Uterus (tissue), 4 donors: ENCODE data around the gene ZFP37. TPM values are rescaled to one million over a fixed set of nuclear protein-coding genes. Genes with fewer than 3 reads are reported as not detected.
A peak's percentile ranks its signal among the peaks of the same experiment; 100 is the strongest.
"Not testable (repeated sequence)": the region's sequence is repeated elsewhere in the genome, so short reads cannot be mapped to it uniquely, and the experiment has no call there.

ENCODE experiments used
- DNase-seq, 2 donors: peaks; one replicate each; pipeline ENCODE4 v3.0.0-alpha.2; 2019 to 2020
- H3K27ac ChIP-seq, 2 donors: fragments of 200-600 bp; sonication (generic); 1 replicate in 1 of 2; 2 replicates in 1 of 2; pipeline ENCODE4 v1.5.1; 2016 to 2018
- H3K27me3 ChIP-seq, 2 donors: fragments of 200-600 bp; sonication (generic); one replicate each; pipeline ENCODE4 v1.5.1; 2018 to 2019; ENCODE audit warnings: control low read depth in 1 of 2
- H3K36me3 ChIP-seq, 2 donors: fragments of 200-600 bp; sonication (generic); one replicate each; pipeline ENCODE4 v1.5.1; 2019; ENCODE audit warnings: control low read depth in 1 of 2
- H3K4me1 ChIP-seq, 2 donors: fragments of 200-600 bp; sonication (generic); one replicate each; pipeline ENCODE4 v1.5.1; 2018 to 2019; ENCODE audit warnings: control low read depth in 1 of 2
- H3K4me3 ChIP-seq, 2 donors: fragments of 200-600 bp; sonication (generic); 1 replicate in 1 of 2; 2 replicates in 1 of 2; pipeline ENCODE4 v1.5.1; 2018 to 2019; ENCODE audit warnings: mild to moderate bottlenecking in 1 of 2
- H3K9me3 ChIP-seq, 2 donors: fragments of 200-600 bp; sonication (generic); one replicate each; pipeline ENCODE4 v1.5.1; 2019; ENCODE audit warnings: control low read depth in 1 of 2
- POLR2A ChIP-seq, 2 donors: fragments of 450-650 bp; IDR thresholded peaks; one replicate each; pipeline ENCODE4 v1.6.1; 2016; ENCODE audit warnings: antibody characterized with exemption in 2 of 2, mild to moderate bottlenecking in 1 of 2, moderate library complexity in 1 of 2
- intact Hi-C: fragments of 100-400 bp; cut with DNase I; formaldehyde crosslinking; loops from one replicate; pipeline ENCODE4 v1.15.1; 2023; ENCODE audit warnings: low total_unique reads
- total RNA-seq, 4 donors: library from RNA; depleted of rRNA in 3 of 4; stranded (reverse); fragments of >200 nt in 3 of 4; gene quantifications; one replicate each; pipeline versions ENCODE4 v1.1.0 to v1.2.4, GENCODE V29; 2014 to 2023
- TF ChIP-seq, protein P1 (sequence below), 4 experiments: fragments of 200-600 bp in 2 of 4; fragments of 450-650 bp in 2 of 4; sonication (generic) in 2 of 4; IDR thresholded peaks; one replicate each; pipeline ENCODE4 v1.5.1; 2016 to 2019; ENCODE audit warnings: antibody characterized with exemption in 4 of 4, mild to moderate bottlenecking in 2 of 4, moderate library complexity in 1 of 4
- donor health status: DM: yes; HTN: yes; CAD: no.

Gene ZFP37
- total RNA-seq, 4 donors from 2014 or later, result 3.8 to 17.2 (median 7.2) TPM

DNA sequence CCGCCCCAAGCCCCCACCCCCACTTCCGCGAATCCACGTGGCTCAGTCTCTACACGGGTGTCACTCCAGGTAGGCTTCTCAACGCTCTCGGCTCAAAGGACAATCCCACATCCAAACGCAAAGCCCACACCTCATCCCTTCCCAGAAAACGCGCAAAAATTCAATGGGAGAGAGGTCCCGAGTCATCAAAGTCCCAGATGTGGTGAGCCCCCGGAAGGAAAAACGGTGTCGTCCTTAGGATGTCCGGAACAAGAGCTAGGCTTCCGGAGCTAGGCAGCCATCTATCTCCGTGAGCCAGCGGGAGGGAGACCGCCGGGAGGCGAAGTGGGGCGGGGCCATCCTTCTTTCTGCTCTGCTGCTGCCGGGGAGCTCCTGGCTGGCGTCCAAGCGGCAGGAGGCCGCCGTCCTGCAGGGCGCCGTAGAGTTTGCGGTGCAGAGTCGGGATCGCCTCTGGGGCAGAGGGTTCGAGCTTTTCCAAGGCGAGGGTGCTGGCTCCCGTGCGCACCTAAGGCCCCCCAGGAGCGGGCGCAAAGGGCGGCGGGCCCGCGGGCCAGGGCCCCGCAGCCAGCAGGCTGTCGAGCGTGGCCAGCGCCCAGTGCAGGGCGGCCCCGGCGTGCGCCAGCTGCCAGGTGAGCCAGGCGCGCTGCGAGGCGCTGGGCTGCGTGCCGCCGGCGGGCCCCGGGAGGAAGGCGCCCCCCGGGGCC, 3.2 kb upstream of the ZFP37 start:
- H3K36me3 ChIP-seq, intact Hi-C loops, H3K4me3 ChIP-seq, H3K9me3 ChIP-seq, H3K4me1 ChIP-seq, H3K27me3 ChIP-seq, H3K27ac ChIP-seq: not testable (repeated sequence)
- DNase-seq, result peak; percentile 16

DNA sequence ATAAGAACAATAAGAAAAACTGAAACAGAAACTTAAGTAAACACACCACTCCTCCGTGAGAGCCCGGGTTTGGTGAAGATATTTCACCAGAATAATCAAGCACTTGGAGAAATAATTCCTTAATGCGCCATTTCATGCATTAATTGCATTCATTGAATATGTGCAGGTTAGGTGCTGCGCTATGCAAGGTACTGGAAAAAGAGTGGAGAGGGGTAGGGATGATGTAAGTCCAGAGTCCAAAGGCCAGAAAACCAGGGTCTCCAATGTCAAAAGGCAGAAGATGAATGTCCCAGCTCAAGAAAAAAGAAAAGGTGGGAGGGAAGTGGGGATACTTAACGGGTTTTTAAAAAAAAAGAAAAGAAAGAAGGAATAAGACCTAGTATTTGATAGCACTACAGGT, 669 bp upstream of the ZFP37 start:
- no peak for TF ChIP-seq POLR2A (IDR thresholded peaks at IDR 0.05)
- TF ChIP-seq, protein P1, sequence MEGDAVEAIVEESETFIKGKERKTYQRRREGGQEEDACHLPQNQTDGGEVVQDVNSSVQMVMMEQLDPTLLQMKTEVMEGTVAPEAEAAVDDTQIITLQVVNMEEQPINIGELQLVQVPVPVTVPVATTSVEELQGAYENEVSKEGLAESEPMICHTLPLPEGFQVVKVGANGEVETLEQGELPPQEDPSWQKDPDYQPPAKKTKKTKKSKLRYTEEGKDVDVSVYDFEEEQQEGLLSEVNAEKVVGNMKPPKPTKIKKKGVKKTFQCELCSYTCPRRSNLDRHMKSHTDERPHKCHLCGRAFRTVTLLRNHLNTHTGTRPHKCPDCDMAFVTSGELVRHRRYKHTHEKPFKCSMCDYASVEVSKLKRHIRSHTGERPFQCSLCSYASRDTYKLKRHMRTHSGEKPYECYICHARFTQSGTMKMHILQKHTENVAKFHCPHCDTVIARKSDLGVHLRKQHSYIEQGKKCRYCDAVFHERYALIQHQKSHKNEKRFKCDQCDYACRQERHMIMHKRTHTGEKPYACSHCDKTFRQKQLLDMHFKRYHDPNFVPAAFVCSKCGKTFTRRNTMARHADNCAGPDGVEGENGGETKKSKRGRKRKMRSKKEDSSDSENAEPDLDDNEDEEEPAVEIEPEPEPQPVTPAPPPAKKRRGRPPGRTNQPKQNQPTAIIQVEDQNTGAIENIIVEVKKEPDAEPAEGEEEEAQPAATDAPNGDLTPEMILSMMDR (IDR thresholded peaks at IDR 0.05), result no peak

GRCh38 chr9:113042884-113043657, 13.5 kb downstream of the ZFP37 start:
- DNase-seq, result no peak
- intact Hi-C loops, result no loop called here
- Histone ChIP-seq H3K27me3 (no peaks in the 10 kb centered on the region), H3K27ac (no peak overlapping the region), H3K36me3 (no peaks in the 10 kb centered on the region), H3K4me3 (no peak overlapping the region), H3K4me1 (no peaks in the 10 kb centered on the region), H3K9me3 (peaks cover 7 to 94% of the 10 kb centered on the region in 2 donors)
- TF ChIP-seq POLR2A (IDR thresholded peaks at IDR 0.05), result no peak
- TF ChIP-seq, protein P1 (IDR thresholded peaks at IDR 0.05), result no peak

More for the DNA sequence above, 669 bp upstream of the ZFP37 start:
- Histone ChIP-seq H3K36me3 (no peaks in the 10 kb centered on the region), H3K4me1 (no peaks in the 10 kb centered on the region), H3K27me3 (peaks cover 0 to 5% of the 10 kb centered on the region in 2 donors), H3K27ac (peak overlapping the region; percentile 76 to 84), H3K4me3 (peak overlapping the region; percentile 60 to 72), H3K9me3 (peaks cover 0 to 26% of the 10 kb centered on the region in 2 donors)
- intact Hi-C loops, result no loop called here
- no peak for DNase-seq

- no peak for TF ChIP-seq POLR2A (IDR thresholded peaks at IDR 0.05)
- TF ChIP-seq, protein P1 (IDR thresholded peaks at IDR 0.05), result no peak
- no peak for DNase-seq
- no peaks in the 10 kb centered on the region for H3K4me1 ChIP-seq
- H3K4me3 ChIP-seq, result no peak overlapping the region
- no peak overlapping the region for H3K27ac ChIP-seq
- no peaks in the 10 kb centered on the region for H3K27me3 ChIP-seq
- H3K36me3 ChIP-seq, result no peaks in the 10 kb centered on the region
- intact Hi-C loops, result no loop called here
- H3K9me3 ChIP-seq, result no peaks in the 10 kb centered on the region
These were observed 30.3 kb downstream of the ZFP37 start for GRCh38 chr9:113026200-113026599.

DNA sequence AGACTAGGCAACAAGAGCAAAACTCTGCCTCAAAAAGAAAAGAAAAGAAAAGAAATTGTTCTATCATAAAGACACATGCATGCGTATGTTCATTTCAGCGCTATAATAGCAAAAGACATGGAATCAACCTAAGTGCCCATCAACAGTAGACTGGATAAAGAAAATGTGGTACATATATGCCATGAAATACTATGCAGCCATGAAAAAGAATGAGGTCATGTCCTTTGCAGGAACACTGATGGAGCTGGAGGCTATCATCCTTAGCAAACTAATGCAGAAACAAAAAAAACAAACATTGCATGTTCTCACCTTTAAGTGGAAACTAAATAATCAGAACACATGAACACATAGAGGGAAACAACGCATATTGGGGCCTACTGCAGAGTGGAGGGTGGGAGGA, 38.3 kb downstream of the ZFP37 start:
- Histone ChIP-seq H3K9me3 (peaks cover 0 to 12% of the 10 kb centered on the region in 2 donors), H3K4me1 (no peaks in the 10 kb centered on the region), H3K36me3 (no peaks in the 10 kb centered on the region), H3K27ac (no peak overlapping the region), H3K4me3 (no peak overlapping the region), H3K27me3 (no peaks in the 10 kb centered on the region)
- no peak for DNase-seq
- intact Hi-C loops, result no loop called here
- TF ChIP-seq, protein P1 (IDR thresholded peaks at IDR 0.05), result no peak
- no peak for TF ChIP-seq POLR2A (IDR thresholded peaks at IDR 0.05)
